Measurements from ENCODE around the gene P3R3URF. TPM values are rescaled to one million over a fixed set of nuclear protein-coding genes. Genes with fewer than 3 reads are reported as not detected.

P3R3URF gene
- total RNA-seq, 1 donor from 2014 or later = not detected

GRCh38 chr1:46150085-46150484, 26.2 kb downstream of the P3R3URF start:
- FAIRE-seq (no peak), DNase-seq (ENCODE audit: low read depth) (no peak)
- Histone ChIP-seq H3K27me3 (ENCODE audit: control insufficient read depth, insufficient read depth, low read length) (no peaks in the 10 kb centered on the region), H3K4me3 (ENCODE audit: low read depth, low read length) (no peak overlapping the region), H3K36me3 (ENCODE audit: control insufficient read depth, insufficient read depth, low read length) (no peaks in the 10 kb centered on the region)
- TF ChIP-seq CTCF (IDR thresholded peaks at IDR 0.05; ENCODE audit: insufficient read depth, low read length, severe bottlenecking) = no peak

- FAIRE-seq = no peak
- DNase-seq (ENCODE audit: low read depth) = no peak
- Histone ChIP-seq H3K36me3 (ENCODE audit: control insufficient read depth, insufficient read depth, low read length) (no peaks in the 10 kb centered on the region), H3K27me3 (ENCODE audit: control insufficient read depth, insufficient read depth, low read length) (no peaks in the 10 kb centered on the region), H3K4me3 (ENCODE audit: low read depth, low read length) (no peak overlapping the region)
- no peak for TF ChIP-seq CTCF (IDR thresholded peaks at IDR 0.05; ENCODE audit: insufficient read depth, low read length, severe bottlenecking)
Observed at GRCh38 chr1:46148318-46148717, 28.0 kb downstream of the P3R3URF start.

GRCh38 chr1:46137916-46138315, 38.4 kb downstream of the P3R3URF start:
- Histone ChIP-seq H3K36me3 (ENCODE audit: control insufficient read depth, insufficient read depth, low read length) (no peaks in the 10 kb centered on the region), H3K27me3 (ENCODE audit: control insufficient read depth, insufficient read depth, low read length) (no peaks in the 10 kb centered on the region), H3K4me3 (ENCODE audit: low read depth, low read length) (no peak overlapping the region)
- no peak for TF ChIP-seq CTCF (IDR thresholded peaks at IDR 0.05; ENCODE audit: insufficient read depth, low read length, severe bottlenecking)
- DNase-seq (ENCODE audit: low read depth) (no peak), FAIRE-seq (no peak)

- Histone ChIP-seq H3K27me3 (ENCODE audit: control insufficient read depth, insufficient read depth, low read length) (no peaks in the 10 kb centered on the region), H3K36me3 (ENCODE audit: control insufficient read depth, insufficient read depth, low read length) (no peaks in the 10 kb centered on the region), H3K4me3 (ENCODE audit: low read depth, low read length) (no peak overlapping the region)
- DNase-seq (ENCODE audit: low read depth) (no peak), FAIRE-seq (no peak)
- TF ChIP-seq CTCF (IDR thresholded peaks at IDR 0.05; ENCODE audit: insufficient read depth, low read length, severe bottlenecking) = no peak
Observed at GRCh38 chr1:46136711-46137110, 39.6 kb downstream of the P3R3URF start.

- TF ChIP-seq CTCF (IDR thresholded peaks at IDR 0.05; ENCODE audit: insufficient read depth, low read length, severe bottlenecking) = no peak
- Histone ChIP-seq H3K36me3 (ENCODE audit: control insufficient read depth, insufficient read depth, low read length) (no peaks in the 10 kb centered on the region), H3K4me3 (ENCODE audit: low read depth, low read length) (no peak overlapping the region), H3K27me3 (ENCODE audit: control insufficient read depth, insufficient read depth, low read length) (no peaks in the 10 kb centered on the region)
- peak; percentile 95 for DNase-seq (ENCODE audit: low read depth)
- FAIRE-seq = no peak
Observed at GRCh38 chr1:46134660-46135331, 41.5 kb downstream of the P3R3URF start.

GRCh38 chr1:46133781-46134350, 42.4 kb downstream of the P3R3URF start:
- Histone ChIP-seq H3K36me3 (ENCODE audit: control insufficient read depth, insufficient read depth, low read length) (no peaks in the 10 kb centered on the region), H3K4me3 (ENCODE audit: low read depth, low read length) (no peak overlapping the region), H3K27me3 (ENCODE audit: control insufficient read depth, insufficient read depth, low read length) (no peaks in the 10 kb centered on the region)
- FAIRE-seq = no peak
- DNase-seq (ENCODE audit: low read depth) = no peak
- TF ChIP-seq CTCF (IDR thresholded peaks at IDR 0.05; ENCODE audit: insufficient read depth, low read length, severe bottlenecking) = no peak
